HL-60/S4 (cell line): ENCODE results near the gene SPPL3.
"Not testable (repeated sequence)": the region's sequence is repeated elsewhere in the genome, so short reads cannot be mapped to it uniquely, and the experiment has no call there.

Source experiments
- in situ Hi-C: fragments of 300-500 bp; cut with MboI; formaldehyde crosslinking; loops from 2 replicates; pipeline ENCODE4 v1.14.3; 2022; ENCODE audit warnings: low sequenced_read_pairs

SPPL3 gene

DNA sequence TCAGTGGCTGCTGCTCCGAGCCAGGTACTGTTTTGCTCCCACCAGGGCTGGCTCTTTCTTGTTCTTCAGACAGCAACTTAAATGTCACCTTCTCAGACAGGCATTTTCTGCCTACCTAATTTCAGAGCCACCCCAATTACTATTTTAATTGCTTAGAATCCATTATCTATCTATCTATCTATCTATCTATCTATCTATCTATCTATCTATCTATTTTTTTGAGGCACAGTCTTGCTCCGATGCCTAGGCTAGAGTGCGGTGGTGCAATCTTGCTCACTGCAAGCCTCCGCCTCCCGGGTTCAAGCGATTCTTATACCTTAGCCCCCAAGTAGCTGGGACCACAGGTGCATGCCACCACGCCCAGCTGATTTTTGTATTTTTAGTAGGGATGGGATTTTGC, 58.5 kb downstream of the SPPL3 start:
- in situ Hi-C loops, result no loop called here

GRCh38 chr12:120844768-120845449, 59.2 kb downstream of the SPPL3 start:
- in situ Hi-C loops, result no loop called here

- in situ Hi-C loops, result no loop called here
Measured at GRCh38 chr12:120844297-120844696, 59.9 kb downstream of the SPPL3 start.

DNA sequence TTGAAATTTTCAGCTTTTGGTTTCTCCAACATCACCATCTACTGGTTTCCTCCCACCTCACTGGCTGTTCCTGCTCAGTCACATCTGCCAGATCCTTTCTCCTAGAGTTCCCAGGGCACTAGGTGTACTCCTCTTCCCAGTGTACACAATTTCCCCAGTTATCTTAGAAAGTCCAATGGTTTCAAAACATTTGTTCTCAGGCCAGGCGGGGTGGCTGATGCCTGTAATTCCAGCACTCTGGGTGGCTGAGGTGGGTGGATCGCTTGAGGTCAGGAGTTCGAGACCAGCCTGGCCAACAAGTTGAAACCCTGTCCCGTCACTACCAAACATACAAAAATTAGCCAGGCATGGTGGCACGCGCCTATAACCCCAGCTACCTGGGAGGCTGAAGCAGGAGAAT, 60.7 kb downstream of the SPPL3 start:
- in situ Hi-C loops, result no loop called here

GRCh38 chr12:120842595-120842994, 61.6 kb downstream of the SPPL3 start:
- in situ Hi-C loops, result no loop called here

GRCh38 chr12:120841525-120841924, 62.6 kb downstream of the SPPL3 start:
- in situ Hi-C loops, result no loop called here

DNA sequence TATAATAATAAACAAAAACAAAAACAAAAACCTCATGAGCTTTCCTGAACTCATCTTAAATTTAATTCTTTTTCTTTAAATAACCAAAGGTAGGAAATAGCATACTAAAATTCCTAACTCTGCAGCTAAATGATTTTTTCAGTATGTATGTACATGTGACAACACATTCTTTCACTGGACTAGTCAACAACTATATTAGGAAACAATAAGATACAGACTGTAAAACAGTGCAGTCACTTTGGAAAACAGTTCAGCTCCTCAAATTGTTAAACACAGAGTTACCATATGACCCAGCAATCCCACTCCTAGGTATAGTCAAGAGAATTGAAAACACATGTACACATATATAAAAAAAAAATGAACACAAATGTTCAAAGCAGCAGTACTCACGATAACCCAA, 64.7 kb downstream of the SPPL3 start:
- in situ Hi-C loops, result no loop called here

- in situ Hi-C loops, result not testable (repeated sequence)
Measured at GRCh38 chr12:120838629-120839383, 65.4 kb downstream of the SPPL3 start.

- in situ Hi-C loops, result no loop called here
Measured at GRCh38 chr12:120836114-120836684, 68.0 kb downstream of the SPPL3 start.

DNA sequence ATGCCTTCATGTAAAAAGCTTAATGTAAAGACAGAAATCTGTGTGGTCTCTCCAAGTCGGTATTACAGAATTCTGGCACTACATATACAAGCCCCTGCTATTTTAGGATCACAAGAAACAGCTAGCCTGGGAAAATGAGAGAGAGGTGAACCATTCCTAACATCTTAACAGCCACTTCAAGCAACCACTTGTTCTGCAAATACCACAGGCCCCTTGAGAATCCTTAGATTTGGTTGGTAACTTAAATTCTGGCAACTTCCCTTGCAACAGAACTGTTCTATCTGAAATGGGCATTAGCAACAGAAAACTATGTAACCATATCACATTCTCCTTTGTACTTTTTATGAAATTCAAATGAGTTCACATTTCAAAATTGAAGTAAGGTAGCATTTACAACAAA, 68.5 kb downstream of the SPPL3 start:
- in situ Hi-C loops, result no loop called here

GRCh38 chr12:120835304-120835612, 68.9 kb downstream of the SPPL3 start:
- in situ Hi-C loops, result no loop called here

GRCh38 chr12:120834489-120835303, 69.5 kb downstream of the SPPL3 start:
- in situ Hi-C loops, result no loop called here

- in situ Hi-C loops, result no loop called here
Measured at GRCh38 chr12:120833849-120834248, 70.3 kb downstream of the SPPL3 start.

GRCh38 chr12:120832737-120833136, 71.4 kb downstream of the SPPL3 start:
- in situ Hi-C loops, result no loop called here

DNA sequence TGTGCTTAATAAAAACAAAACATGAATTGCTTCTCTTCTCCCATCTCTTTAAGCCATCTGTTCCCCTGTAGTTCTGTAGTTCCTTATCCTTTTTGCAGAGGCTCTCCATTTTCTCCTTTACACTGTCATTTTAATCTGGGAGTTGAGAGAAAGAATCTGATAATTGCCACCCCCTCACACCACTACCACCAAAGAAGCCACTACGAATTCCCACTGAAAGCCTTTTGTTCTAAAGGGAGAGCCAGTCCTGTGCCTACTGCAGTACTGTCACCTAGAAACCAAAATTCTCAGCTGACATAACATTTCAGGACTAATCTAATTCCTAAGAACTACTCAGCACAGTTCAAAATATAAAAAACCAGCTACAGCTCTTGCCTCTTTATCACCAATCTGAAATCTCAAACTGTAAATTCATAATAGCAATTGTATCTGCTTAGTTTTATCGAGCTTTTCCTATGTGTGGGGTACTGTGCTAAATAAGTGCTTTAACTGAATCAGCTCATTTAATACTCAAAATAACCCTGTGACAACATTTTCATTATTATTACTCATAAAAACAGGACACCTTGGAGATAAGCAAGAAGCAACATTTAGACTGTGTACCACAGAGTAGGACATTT, 72.4 kb downstream of the SPPL3 start:
- in situ Hi-C loops, result no loop called here

- in situ Hi-C loops, result no loop called here
Measured at GRCh38 chr12:120830966-120831365, 73.2 kb downstream of the SPPL3 start.

GRCh38 chr12:120830052-120830940, 73.9 kb downstream of the SPPL3 start:
- in situ Hi-C loops, result no loop called here

- in situ Hi-C loops, result no loop called here
Measured at GRCh38 chr12:120826335-120826734, 77.8 kb downstream of the SPPL3 start.

DNA sequence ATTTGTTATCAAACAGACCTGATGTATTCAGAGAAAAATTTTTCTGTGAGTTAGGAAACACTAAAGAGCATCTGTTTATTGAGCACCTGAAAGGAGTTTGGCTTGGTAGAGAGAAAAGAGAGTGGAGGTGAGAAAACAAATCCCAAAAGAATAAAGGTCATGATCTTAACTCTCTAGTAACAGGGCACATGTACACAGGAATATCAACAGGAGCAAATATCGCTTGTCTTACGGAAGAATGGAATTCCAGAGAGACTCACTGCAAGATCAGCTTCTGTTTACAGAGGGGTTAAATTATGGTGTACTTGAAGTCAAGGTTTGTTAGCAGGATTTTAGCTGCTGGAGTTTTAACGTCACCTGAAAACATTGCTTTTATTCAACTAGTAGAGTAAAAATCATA, 78.8 kb downstream of the SPPL3 start:
- in situ Hi-C loops, result no loop called here

DNA sequence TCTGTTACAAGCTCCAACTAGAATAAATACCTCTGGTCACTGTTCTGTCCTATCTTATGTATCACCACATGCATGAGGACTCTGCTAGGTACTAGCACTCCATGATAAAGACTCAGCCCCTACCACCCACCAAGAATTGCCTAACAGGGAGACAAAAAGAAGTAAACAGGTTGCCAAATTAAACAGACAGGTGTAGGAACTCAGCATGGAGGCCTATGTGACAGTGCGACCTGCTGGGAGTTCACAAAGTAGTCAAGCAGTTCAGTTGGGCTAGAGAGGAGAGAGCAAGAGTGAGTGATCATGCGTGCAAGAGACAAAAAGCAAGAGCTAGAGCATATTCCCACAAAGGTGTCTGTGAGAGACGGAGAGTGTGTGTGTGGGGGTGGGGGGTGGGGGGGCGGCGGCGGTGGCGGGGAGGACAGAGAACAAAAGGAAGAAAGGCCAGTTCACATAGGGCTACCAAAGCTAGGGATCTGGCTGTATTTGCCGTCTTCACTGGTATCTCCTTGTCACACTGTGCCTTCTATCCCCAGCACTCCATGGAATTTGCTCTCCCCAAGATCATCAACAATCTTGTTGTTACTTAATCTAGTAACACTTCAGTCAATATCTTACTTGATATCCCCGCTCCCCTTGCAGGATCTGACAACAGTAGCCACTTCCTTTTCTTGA, 81.2 kb downstream of the SPPL3 start:
- in situ Hi-C loops, result no loop called here
